ENCODE measurements around the gene ZFHX3.

- TF ChIP-seq CTCF (IDR thresholded peaks at IDR 0.05) = no peak
- TF ChIP-seq POLR2A (IDR thresholded peaks at IDR 0.05) = no peak
These were observed 38.2 kb upstream of the ZFHX3 start for GRCh38 chr16:73086108-73086507.

Measured in heart left ventricle (tissue), 13 donors.